ENCODE measurements around the gene SLC4A5.
"Not testable (repeated sequence)": the region's sequence is repeated elsewhere in the genome, so short reads cannot be mapped to it uniquely, and the experiment has no call there.

The SLC4A5 gene

GRCh38 chr2:74198461-74199274 lies 144.5 kb downstream of the SLC4A5 start, which contains the start of gene MTHFD2:
Gene MTHFD2 (plus strand): TSS chr2:74198615. CDS start chr2:74198642, 27 bp downstream.
- peak; percentile 95 for DNase-seq (ENCODE audit: low spot score)

GRCh38 chr2:74198023-74198460 lies 145.2 kb downstream of the SLC4A5 start:
- no peak for DNase-seq (ENCODE audit: low spot score)

GRCh38 chr2:74197049-74197448 lies 146.2 kb downstream of the SLC4A5 start:
- no peak for DNase-seq (ENCODE audit: low spot score)

GRCh38 chr2:74194799-74195198 lies 148.4 kb downstream of the SLC4A5 start:
- no peak for DNase-seq (ENCODE audit: low spot score)

- DNase-seq (ENCODE audit: low spot score) = no peak
Observed at GRCh38 chr2:74191596-74192380, 151.4 kb downstream of the SLC4A5 start.

GRCh38 chr2:74188696-74189095 lies 154.5 kb downstream of the SLC4A5 start:
- no peak for DNase-seq (ENCODE audit: low spot score)

DNA sequence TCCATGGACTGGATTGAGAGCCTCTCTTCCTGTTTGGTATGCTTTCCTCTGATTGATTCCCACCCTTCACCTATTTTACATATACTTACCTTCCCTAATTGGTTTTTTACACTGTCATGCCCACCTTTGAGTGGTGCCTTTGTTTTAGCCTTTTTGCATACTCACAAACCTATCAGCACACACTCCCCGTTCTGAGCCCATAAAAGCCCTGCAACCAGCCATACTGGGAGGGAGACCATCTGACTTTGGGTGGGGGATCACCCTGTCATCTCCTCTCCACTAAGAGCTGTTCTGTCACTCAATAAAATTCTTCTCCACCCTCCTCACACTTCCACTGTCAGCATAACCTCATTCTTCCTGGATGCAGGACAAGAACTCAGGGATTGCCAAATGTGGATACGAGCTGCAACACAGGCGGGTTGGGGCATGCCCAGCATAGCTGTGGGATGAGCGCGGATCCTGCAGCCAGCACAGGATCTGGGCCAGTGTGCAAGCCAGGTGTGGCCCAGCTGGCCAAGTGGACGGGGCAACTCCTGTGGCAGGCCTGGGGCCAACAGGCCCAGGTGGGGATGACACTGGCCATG lies 155.1 kb downstream of the SLC4A5 start:
- DNase-seq (ENCODE audit: low spot score) = peak; percentile 87

- DNase-seq (ENCODE audit: low spot score) = not testable (repeated sequence)
Observed at GRCh38 chr2:74186706-74187105, 156.5 kb downstream of the SLC4A5 start.

DNA sequence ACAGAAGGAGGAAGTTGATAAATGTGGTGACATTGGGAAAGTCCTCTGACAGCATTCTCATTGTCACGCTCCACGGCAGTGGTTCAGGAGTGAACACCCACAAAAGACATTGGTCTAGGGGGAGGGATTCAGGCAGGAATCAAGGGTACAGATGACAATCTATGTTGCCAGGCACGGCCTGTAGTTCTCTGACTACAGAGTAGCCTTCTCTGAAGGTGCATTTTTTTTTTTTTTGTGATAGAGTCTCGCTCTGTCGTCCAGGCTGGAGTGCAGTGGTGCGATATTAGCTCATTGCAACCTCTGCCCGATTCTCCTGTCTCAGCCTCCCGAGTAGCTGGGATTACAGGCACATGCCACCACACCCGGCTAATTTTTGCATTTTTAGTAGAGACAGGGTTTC lies 157.2 kb downstream of the SLC4A5 start:
- DNase-seq (ENCODE audit: low spot score) = no peak

DNA sequence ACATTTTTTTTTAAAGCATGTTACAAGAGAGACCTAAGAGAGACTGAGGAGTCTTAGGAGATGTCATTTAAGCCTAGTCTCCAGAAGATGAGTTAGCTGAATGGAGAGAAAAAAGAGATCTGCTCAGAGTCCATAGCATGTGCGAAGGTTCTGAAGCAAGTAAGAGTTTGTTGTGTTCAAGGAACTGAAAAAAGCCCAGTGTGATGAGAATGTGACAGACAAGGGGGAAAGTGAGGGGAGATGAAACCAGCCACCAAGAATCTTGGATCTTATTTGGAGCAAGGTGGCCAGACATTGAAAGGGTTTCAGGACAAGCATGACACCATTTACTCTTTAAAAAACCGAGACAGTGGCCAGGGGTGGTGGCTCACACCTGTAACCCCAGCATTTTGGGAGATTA lies 159.3 kb downstream of the SLC4A5 start:
- DNase-seq (ENCODE audit: low spot score) = no peak

- peak; percentile 22 for DNase-seq (ENCODE audit: low spot score)
Observed at GRCh38 chr2:74181739-74182138, 161.5 kb downstream of the SLC4A5 start.

DNA sequence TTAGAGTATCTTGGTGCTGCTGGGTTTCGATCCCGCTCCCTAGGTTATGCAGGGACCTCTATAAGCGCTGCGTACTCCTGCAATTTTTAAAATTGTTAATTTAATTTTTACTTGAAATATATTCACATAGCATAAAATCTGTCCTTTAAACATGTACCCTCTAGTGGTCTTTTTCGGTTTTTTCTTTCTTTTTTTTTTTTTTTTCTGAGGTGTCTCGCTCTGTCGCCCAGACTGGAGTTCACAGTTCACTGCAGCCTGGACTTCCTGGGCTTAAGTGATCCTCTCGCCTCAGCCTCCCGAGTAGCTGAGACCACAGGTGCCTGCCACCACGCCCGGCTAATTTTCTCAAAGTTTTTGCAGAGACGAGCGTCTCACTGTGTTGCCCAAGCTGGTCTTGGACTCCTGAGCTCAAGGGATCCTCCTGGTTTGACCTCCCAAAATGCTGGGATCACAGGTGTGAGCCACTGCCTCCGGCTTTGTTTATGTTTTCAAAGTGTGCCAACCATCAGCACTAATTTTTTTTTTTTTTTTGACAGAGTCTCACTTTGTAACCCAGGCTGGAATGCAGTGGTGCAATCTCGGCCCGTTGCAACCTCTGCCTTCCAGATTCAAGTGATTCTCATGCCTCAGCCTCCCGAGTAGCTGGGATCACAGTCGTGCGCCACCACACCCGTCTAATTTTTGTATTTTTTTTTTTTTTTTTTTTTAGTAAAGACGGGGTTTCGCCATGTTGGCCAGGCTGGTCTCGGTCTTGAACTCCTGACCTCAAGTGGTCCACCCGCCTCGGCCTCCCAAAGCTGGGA lies 164.0 kb downstream of the SLC4A5 start:
- no peak for DNase-seq (ENCODE audit: low spot score)

DNA sequence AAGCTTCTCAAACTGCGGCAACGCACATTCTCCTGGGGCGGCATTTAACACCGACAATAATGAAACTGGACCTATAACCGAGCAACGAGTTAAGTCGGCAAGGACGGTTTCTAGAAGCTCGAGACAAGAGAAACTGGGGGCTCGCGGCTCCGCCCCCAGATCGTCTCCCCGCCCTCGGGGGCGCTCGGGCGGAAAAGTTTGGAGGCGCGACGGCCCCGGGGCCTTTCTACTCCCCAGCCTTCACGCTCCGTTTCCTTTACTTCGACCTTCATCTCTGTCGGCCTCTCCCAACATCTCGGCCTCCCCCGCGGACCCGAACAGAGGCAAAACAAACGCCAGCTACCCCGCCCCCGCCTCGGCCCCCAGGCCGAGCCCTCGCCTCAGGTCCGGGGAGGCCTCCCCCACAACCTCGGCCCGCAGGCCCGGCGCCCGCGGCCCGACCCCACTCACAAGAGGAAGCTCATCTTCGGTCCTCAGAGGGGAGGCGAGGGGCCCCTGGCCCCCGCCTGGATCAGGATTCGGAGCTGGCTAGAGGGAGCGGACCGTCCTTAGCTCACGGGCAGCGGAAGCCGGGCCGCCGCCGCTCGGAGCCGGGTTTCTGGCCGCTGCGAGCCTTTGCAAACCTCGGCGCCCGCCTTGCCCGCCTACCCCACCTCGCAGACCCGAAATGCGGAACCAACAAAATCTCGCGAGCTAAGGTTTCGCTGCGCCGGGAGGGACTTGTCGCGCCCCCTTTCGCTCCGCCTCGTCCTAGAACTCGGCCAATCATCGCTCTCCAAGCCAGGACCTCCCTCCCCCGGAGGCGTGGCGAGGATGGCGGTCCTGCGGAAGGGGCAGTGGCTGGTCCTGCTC lies 164.8 kb downstream of the SLC4A5 start, which contains the start of gene MOB1A:
TSS of gene MOB1A (minus strand) at position 669 of the 852 bp plus-strand sequence. CDS start at position 464, 205 bp downstream.
- DNase-seq (ENCODE audit: low spot score) = peak; percentile 98

- DNase-seq (ENCODE audit: low spot score) = no peak
Observed at GRCh38 chr2:74177696-74178095, 165.5 kb downstream of the SLC4A5 start.

GRCh38 chr2:74174909-74175308 lies 168.3 kb downstream of the SLC4A5 start:
- DNase-seq (ENCODE audit: low spot score) = no peak

GRCh38 chr2:74168739-74169138 lies 174.5 kb downstream of the SLC4A5 start:
- DNase-seq (ENCODE audit: low spot score) = no peak

All from AG20443 (cell line).